Large intestine (tissue), 12 donors: ENCODE data around the gene ZRSR2. TPM values are rescaled to one million over a fixed set of nuclear protein-coding genes. Genes with fewer than 3 reads are reported as not detected.
"Not testable (repeated sequence)": the region's sequence is repeated elsewhere in the genome, so short reads cannot be mapped to it uniquely, and the experiment has no call there.

Experiments
- DNase-seq, 2 donors: peaks; one replicate each; pipeline versions ENCODE4 v3.0.0 to v3.0.0-alpha.2; 2013
- H3K27ac ChIP-seq: one replicate; pipeline ENCODE4 v1.5.1; 2013; ENCODE audit warnings: low read length
- H3K27me3 ChIP-seq: 2 replicates; pipeline ENCODE4 v1.6.1; 2013; ENCODE audit warnings: low read length; ENCODE audit not compliant: control insufficient read depth, insufficient read depth
- H3K36me3 ChIP-seq: 2 replicates; pipeline ENCODE4 v1.6.1; 2013; ENCODE audit warnings: low read length; ENCODE audit not compliant: control insufficient read depth, insufficient read depth
- H3K4me1 ChIP-seq: one replicate; pipeline ENCODE4 v1.6.1; 2013; ENCODE audit warnings: low read length; ENCODE audit not compliant: control insufficient read depth, insufficient read depth
- H3K4me3 ChIP-seq: one replicate; pipeline ENCODE4 v1.5.1; 2013; ENCODE audit warnings: low read length
- H3K9me3 ChIP-seq: one replicate; pipeline ENCODE4 v1.6.1; 2013; ENCODE audit warnings: mild to moderate bottlenecking, low read depth, low read length, moderate library complexity; ENCODE audit not compliant: control insufficient read depth
- WGBS: methylation state at CpG from one replicate; pipeline ENCODE4 v1.1.5; 2013; ENCODE audit warnings: low lambda C conversion rate; ENCODE audit not compliant: insufficient coverage; 5-methylcytosine and 5-hydroxymethylcytosine counted together
- long read RNA-seq, 11 donors: transcript quantifications; one replicate each; lab custom pipeline, GENCODE V29; 2026
- polyA plus RNA-seq: library from polyadenylated mRNA; unstranded; fragments of 120-200 nt; gene quantifications from one replicate; pipeline ENCODE4 v1.2.1, GENCODE V29; 2013

The ZRSR2 gene, protein sequence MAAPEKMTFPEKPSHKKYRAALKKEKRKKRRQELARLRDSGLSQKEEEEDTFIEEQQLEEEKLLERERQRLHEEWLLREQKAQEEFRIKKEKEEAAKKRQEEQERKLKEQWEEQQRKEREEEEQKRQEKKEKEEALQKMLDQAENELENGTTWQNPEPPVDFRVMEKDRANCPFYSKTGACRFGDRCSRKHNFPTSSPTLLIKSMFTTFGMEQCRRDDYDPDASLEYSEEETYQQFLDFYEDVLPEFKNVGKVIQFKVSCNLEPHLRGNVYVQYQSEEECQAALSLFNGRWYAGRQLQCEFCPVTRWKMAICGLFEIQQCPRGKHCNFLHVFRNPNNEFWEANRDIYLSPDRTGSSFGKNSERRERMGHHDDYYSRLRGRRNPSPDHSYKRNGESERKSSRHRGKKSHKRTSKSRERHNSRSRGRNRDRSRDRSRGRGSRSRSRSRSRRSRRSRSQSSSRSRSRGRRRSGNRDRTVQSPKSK
- polyA plus RNA-seq: 13.5 TPM
- long read RNA-seq, donor 1, partial matches to known transcripts: 0 of 2 reads
- long read RNA-seq, donor 1, other reads (novel, unspliced or antisense): 0 of 2 reads
- long read RNA-seq, donor 2: 0 reads
- long read RNA-seq, donor 3, partial matches to known transcripts: 9 of 25 reads
- long read RNA-seq, donor 3, other reads (novel, unspliced or antisense): 15 of 25 reads
- long read RNA-seq, donor 4: 0 reads
- long read RNA-seq, donor 5, partial matches to known transcripts: 0 of 1 reads
- long read RNA-seq, donor 5, other reads (novel, unspliced or antisense): 0 of 1 reads
- long read RNA-seq, donor 6, partial matches to known transcripts: 0 of 1 reads
- long read RNA-seq, donor 6, other reads (novel, unspliced or antisense): 0 of 1 reads
- long read RNA-seq, donor 7, partial matches to known transcripts: 0 of 1 reads
- long read RNA-seq, donor 7, other reads (novel, unspliced or antisense): 0 of 1 reads
- long read RNA-seq, donor 8, partial matches to known transcripts: 0 of 2 reads
- long read RNA-seq, donor 8, other reads (novel, unspliced or antisense): 0 of 2 reads
- long read RNA-seq, donor 9, partial matches to known transcripts: 0 of 2 reads
- long read RNA-seq, donor 9, other reads (novel, unspliced or antisense): 0 of 2 reads
- long read RNA-seq, donor 10: 0 reads
- long read RNA-seq, donor 11: 0 reads

DNA sequence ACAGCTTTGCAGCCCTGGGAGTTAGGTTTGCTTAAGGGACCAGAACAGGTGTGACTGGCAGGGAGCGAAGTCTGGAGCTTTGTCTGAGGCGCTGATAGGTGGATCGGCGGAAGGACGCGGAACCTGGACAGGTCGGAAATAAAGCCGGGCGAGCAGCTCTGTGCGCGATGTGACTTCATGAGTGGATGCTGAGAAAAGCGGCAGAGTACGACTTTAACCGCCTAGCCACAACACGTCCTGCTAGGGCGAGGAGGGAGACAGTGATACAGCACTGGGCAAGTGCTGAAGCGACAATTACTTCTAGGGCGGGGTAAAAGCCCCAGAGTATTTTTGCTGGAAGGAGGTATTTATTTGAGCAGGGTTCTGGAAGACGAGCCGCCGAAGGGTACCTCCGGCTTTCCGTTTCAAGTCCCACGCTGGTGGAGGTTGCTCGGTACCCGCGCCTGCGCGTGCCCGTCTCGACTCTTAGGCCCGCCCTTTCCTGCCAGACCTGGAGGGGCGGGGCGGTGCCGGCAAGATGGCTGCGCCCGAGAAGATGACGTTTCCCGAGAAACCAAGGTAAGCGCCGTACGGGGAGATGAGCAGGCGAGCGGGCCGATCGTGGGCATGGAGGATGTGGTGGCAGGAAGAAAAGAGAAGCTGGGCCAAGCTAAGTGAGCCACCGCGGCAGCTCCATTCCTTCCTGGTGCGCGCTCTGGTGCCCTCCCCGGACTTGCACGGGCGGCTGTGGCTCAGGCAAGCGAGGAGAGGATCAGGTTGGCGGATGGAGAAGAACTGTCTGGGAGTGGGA, at the start of gene ZRSR2:
TSS of gene ZRSR2 (plus strand) at position 506 of the 790 bp plus-strand sequence. CDS start at position 518, 12 bp downstream.
- Histone ChIP-seq H3K27me3 (no peaks in the 10 kb centered on the region), H3K36me3 (peaks cover 3% of the 10 kb centered on the region), H3K4me1 (peaks cover 4% of the 10 kb centered on the region), H3K4me3 (peak within 1 kb of the TSS; percentile 89), H3K9me3 (no peaks in the 10 kb centered on the region), H3K27ac (peak within 1 kb of the TSS; percentile 91)
- DNase-seq: peak; percentile 83
- no CpG with 5 or more reads among the region's 55 CpGs for WGBS

DNA sequence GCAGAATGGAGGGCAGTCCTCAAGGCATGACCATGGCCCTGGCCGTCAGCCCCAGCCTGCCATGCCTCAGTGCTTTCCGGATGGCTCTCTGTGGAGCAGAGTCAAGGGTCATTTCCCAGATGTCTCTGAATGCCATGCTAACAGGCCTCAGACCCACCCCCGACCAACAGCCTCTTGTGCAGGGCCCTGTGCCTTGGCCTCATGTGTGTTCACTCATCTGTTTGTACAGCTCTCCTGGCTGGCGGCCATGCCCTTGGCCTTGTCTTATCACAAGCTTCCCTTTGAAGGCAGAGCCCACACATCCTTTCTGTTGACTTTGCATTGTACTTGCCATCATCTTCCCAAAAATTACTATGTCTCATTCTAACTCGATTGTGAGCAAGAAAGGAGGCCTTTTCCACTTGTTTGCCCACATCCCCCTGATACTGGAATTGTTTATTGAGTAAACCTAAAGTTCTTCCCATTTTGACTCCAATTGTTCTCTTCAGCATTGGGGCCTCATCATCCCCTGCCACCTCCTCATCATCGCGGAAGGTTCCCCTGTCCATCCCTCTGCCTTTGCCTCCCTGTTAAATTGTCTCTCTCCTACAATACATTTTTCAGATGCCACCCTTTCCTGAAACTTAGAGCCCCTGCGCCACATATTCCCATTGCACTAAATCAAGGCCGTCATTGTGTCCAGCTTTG, 46.0 kb upstream of the ZRSR2 start:
- Histone ChIP-seq H3K9me3 (no peaks in the 10 kb centered on the region), H3K27me3 (no peaks in the 10 kb centered on the region), H3K4me1 (no peaks in the 10 kb centered on the region), H3K36me3 (no peaks in the 10 kb centered on the region), H3K27ac (no peak overlapping the region), H3K4me3 (no peak overlapping the region)
- 100% methylated on average over 2 of the region's 9 CpGs for WGBS
- DNase-seq: no peak

DNA sequence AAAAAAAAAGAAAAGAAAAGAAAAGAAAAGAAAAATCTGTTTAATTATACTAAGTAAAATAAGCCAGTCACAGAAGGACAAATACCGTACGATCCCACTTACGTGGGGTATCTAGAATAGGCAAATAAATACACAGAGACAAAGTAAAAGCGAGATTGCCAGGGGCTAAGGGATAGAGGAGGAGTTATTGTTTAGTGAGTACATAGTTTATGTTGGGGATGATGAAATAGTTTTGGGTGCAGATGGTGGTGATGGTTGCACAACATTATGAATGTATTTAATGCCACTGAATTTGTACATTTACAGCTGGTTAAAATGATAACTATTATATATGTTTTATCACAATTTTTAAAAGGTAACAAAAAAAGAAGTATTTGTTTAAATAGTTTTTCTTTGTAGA, 45.1 kb upstream of the ZRSR2 start:
- Histone ChIP-seq H3K4me3 (no peak overlapping the region), H3K4me1 (no peaks in the 10 kb centered on the region), H3K27me3 (no peaks in the 10 kb centered on the region), H3K36me3 (no peaks in the 10 kb centered on the region), H3K27ac (no peak overlapping the region), H3K9me3 (no peaks in the 10 kb centered on the region)
- no peak for DNase-seq
- no CpG with 5 or more reads among the region's 4 CpGs for WGBS

DNA sequence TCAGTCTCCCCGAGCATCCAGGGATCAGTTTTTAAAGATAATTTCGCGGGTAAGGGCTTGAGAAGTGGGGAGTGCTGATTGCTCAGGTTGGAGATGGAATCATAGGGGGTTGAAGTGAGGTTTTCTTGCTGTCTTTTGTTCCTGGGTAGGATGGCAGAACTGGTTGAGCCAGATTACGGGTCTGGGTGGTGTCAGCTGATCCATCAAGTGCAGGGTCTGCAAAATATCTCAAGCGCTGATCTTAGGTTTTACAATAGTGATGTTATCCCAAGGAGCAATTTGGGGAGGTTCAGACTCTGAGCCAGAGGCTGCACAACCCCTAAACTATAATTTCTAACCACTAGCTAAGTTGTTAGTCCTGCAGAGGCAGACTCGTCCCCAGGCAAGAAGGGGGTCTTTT, 43.6 kb upstream of the ZRSR2 start:
- not testable (repeated sequence) for DNase-seq, H3K36me3 ChIP-seq, H3K27ac ChIP-seq, H3K4me1 ChIP-seq, H3K27me3 ChIP-seq, H3K4me3 ChIP-seq, H3K9me3 ChIP-seq
- no CpG with 5 or more reads among the region's 6 CpGs for WGBS

DNA sequence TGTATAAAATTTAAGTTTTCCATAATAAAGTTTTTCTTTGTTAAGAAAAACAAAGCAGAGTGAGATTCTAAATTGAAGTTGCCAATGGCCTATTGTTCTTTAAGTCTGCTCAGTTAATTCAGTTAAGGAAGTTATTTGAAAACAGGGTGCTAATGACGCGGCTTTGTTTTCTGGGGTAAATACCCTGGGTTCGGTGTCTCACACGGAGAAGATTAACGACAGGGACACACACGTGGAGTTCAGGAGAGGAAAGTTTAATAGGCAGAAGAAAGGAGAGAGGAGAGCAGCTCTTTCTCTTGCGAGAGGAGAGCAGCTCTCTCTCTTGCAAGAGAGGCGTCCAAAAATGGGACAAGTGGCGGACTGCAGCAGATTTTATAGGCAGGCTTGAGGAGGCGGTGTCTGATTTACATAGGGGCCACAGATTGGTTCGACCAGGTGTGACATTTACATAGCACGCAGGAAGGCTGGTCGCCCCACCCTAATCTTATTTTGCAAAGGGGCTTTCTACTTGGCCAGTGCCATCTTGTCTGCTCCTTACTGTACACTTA, 42.6 kb upstream of the ZRSR2 start:
- WGBS: 88% methylated on average over 6 of the region's 13 CpGs

DNA sequence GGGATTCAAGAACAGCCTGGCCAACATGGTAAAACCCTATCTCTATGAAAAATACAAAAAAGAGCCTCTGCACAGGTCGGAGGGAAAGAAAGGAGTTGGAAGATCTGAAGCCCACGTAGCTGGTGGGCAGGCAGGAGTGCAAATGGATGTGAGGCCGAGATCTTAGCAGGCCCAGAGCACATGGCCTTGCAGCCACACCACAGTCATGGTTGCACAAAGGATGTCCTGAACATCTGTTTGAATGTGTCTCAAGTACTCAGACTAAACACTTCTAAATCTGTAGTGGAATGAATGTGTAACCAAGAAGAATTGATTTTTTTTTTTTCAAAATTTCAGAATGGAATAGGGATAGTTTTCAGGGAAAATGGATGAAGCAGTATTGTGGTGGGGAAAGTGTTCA, 41.4 kb upstream of the ZRSR2 start:
- H3K4me1 ChIP-seq: no peaks in the 10 kb centered on the region
- WGBS: no CpG with 5 or more reads among the region's 3 CpGs
- no peak overlapping the region for H3K4me3 ChIP-seq
- H3K27ac ChIP-seq: no peak overlapping the region
- no peaks in the 10 kb centered on the region for H3K36me3 ChIP-seq
- no peak for DNase-seq
- H3K27me3 ChIP-seq: no peaks in the 10 kb centered on the region
- H3K9me3 ChIP-seq: no peaks in the 10 kb centered on the region

More for the DNA sequence above, 42.6 kb upstream of the ZRSR2 start:
- H3K36me3 ChIP-seq: no peaks in the 10 kb centered on the region
- H3K4me3 ChIP-seq: no peak overlapping the region
- H3K27ac ChIP-seq: no peak overlapping the region
- no peak for DNase-seq
- H3K9me3 ChIP-seq: no peaks in the 10 kb centered on the region
- no peaks in the 10 kb centered on the region for H3K27me3 ChIP-seq
- H3K4me1 ChIP-seq: no peaks in the 10 kb centered on the region

DNA sequence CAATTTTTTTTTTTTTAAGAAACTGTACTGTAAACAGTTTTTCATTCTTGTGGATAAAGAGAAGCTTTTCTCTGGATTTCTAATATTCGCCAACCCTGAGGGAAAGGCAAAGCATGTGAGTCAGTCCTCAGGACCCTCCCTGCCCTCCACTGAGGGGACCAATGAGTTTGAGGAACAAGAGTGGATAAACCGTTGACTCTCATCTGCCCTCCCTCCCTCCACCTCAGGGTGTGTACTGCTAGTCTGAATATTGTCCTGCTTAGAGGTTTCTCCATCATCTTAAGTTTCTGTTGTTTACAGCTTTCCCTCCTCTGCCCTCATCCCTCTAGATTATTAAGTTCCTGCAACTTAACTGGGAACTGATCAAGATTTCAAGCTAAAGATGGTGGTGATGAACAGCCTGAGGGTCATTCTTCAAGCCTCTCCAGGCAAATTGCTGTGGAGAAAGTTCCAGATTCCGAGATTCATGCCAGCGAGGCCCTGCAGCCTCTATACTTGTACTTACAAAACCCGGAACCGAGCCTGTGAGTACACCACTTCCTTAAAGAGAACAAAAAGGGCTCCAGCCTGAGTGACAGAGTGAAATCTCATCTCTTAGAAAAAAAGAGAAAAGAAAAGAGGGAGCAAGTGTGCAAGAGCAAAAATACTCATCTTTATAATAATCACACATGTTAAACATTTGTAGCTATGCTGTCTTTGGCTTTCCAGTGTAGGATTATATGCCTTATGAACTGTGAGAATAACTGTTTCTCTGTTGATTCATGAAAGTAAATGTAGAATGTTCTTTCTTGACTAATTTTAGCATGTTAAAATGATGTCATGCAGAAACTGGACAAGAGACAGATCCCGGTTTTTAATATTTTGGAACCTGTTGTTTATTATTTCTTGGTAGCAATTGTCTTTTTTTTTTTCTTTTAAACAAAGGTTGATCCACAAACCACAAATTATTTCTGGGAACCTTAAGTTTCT, 40.4 kb upstream of the ZRSR2 start:
- no peaks in the 10 kb centered on the region for H3K9me3 ChIP-seq
- no peak overlapping the region for H3K27ac ChIP-seq
- no peak overlapping the region for H3K4me3 ChIP-seq
- H3K36me3 ChIP-seq: no peaks in the 10 kb centered on the region
- no CpG with 5 or more reads among the region's 7 CpGs for WGBS
- H3K27me3 ChIP-seq: no peaks in the 10 kb centered on the region
- H3K4me1 ChIP-seq: no peaks in the 10 kb centered on the region
- no peak for DNase-seq

DNA sequence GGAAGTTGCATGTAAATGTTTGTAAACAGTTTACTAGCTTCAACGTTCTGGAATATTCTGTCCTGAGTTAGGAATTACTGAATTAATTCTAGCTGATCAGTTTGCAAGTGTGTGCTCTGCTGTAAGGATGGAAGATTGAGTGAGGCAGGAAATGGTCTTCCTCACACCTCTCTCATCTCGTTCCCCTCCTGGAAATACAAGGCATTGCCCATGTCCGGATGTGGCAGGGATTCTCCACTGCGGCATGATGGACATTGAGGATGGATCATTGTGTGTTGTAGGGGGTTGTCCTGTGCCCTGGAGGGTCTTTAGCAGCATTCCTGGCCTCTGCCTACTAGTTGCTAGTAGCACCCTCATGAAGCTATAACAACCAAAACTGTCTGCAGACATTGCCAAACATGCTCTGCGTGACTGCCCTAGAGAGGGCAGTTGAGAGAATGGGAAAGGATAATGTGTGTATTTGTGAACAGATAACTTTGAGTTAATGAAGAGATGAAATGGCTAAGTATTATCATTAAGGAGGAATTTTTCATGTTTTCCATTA, 39.6 kb upstream of the ZRSR2 start:
- Histone ChIP-seq H3K27me3 (no peaks in the 10 kb centered on the region), H3K4me3 (no peak overlapping the region), H3K27ac (no peak overlapping the region), H3K9me3 (no peaks in the 10 kb centered on the region), H3K4me1 (no peaks in the 10 kb centered on the region), H3K36me3 (no peaks in the 10 kb centered on the region)
- WGBS: 71% methylated on average over 1 of the region's 5 CpGs
- no peak for DNase-seq
